HEK293 (cell line): ENCODE measurements around the gene ANKRD37.

Source experiments
- EGR2 ChIP-seq: fragments of 450-650 bp; formaldehyde crosslinking; IDR thresholded peaks from 2 replicates; pipeline ENCODE4 v1.5.1; 2016; ENCODE audit warnings: low read depth, missing biosample characterization, missing genetic modification characterization
- KLF8 ChIP-seq: fragments of 450-650 bp; formaldehyde crosslinking; IDR thresholded peaks from 2 replicates; pipeline ENCODE4 v1.5.1; 2016; ENCODE audit warnings: missing biosample characterization, missing genetic modification characterization
- MEIS1 ChIP-seq: sonication (generic); formaldehyde crosslinking; IDR thresholded peaks from 2 replicates; pipeline ENCODE4 v1.8.1; 2022; ENCODE audit warnings: missing genetic modification reagents, mild to moderate bottlenecking, borderline replicate concordance
- MYNN ChIP-seq: fragments of 450-650 bp; formaldehyde crosslinking; IDR thresholded peaks from 2 replicates; pipeline ENCODE4 v1.5.1; 2016; ENCODE audit warnings: missing biosample characterization, missing genetic modification characterization, borderline replicate concordance
- ZBTB21 ChIP-seq: fragments of 450-650 bp; formaldehyde crosslinking; IDR thresholded peaks from 2 replicates; pipeline ENCODE4 v1.5.1; 2017; ENCODE audit warnings: missing biosample characterization, missing genetic modification characterization
- ZNF132 ChIP-seq: fragments of 450-650 bp; formaldehyde crosslinking; IDR thresholded peaks from 2 replicates; pipeline ENCODE4 v1.5.1; 2017; ENCODE audit warnings: missing biosample characterization, missing genetic modification characterization, borderline replicate concordance
- ZNF174 ChIP-seq: fragments of 450-650 bp; formaldehyde crosslinking; IDR thresholded peaks from 2 replicates; pipeline ENCODE4 v1.5.0; 2017; ENCODE audit warnings: missing biosample characterization, mild to moderate bottlenecking, missing genetic modification characterization
- ZNF221 ChIP-seq: fragments of 450-650 bp; formaldehyde crosslinking; IDR thresholded peaks from 2 replicates; pipeline ENCODE4 v1.5.1; 2017; ENCODE audit warnings: missing biosample characterization, missing genetic modification characterization, borderline replicate concordance
- ZNF24 ChIP-seq: fragments of 450-650 bp; formaldehyde crosslinking; IDR thresholded peaks from 2 replicates; pipeline ENCODE4 v1.5.1; 2016; ENCODE audit warnings: missing biosample characterization, missing genetic modification characterization
- ZNF266 ChIP-seq: fragments of 450-650 bp; formaldehyde crosslinking; IDR thresholded peaks from 2 replicates; pipeline ENCODE4 v1.5.1; 2016; ENCODE audit warnings: missing biosample characterization, missing genetic modification characterization, low read depth
- ZNF302 ChIP-seq: fragments of 450-650 bp; formaldehyde crosslinking; IDR thresholded peaks from 2 replicates; pipeline ENCODE4 v1.5.1; 2016; ENCODE audit warnings: missing biosample characterization, missing genetic modification characterization, low read depth
- ZNF510 ChIP-seq: fragments of 450-650 bp; formaldehyde crosslinking; IDR thresholded peaks from 2 replicates; pipeline ENCODE4 v1.5.1; 2018; ENCODE audit warnings: mild to moderate bottlenecking, missing genetic modification characterization, missing biosample characterization; ENCODE audit not compliant: insufficient replicate concordance
- ZNF518A ChIP-seq: fragments of 450-650 bp; formaldehyde crosslinking; conservative IDR thresholded peaks from 2 replicates; pipeline ENCODE4 v1.5.1; 2016; ENCODE audit warnings: low read depth, missing biosample characterization, missing genetic modification characterization
- ZNF558 ChIP-seq: fragments of 450-650 bp; formaldehyde crosslinking; IDR thresholded peaks from 2 replicates; pipeline ENCODE4 v1.5.1; 2016; ENCODE audit warnings: missing biosample characterization, missing genetic modification characterization
- ZNF677 ChIP-seq: fragments of 450-650 bp; IDR thresholded peaks from 2 replicates; pipeline ENCODE4 v1.5.0; 2018; ENCODE audit warnings: missing biosample characterization, mild to moderate bottlenecking, missing genetic modification characterization, moderate library complexity
- ZNF704 ChIP-seq: fragments of 450-650 bp; formaldehyde crosslinking; IDR thresholded peaks from 2 replicates; pipeline ENCODE4 v1.5.1; 2016; ENCODE audit warnings: missing biosample characterization, missing genetic modification characterization
- ZNF843 ChIP-seq: fragments of 450-650 bp; formaldehyde crosslinking; IDR thresholded peaks from 2 replicates; pipeline ENCODE4 v1.5.1; 2016; ENCODE audit warnings: missing biosample characterization, missing genetic modification characterization
- TF ChIP-seq, protein P1 (sequence below): fragments of 450-650 bp; formaldehyde crosslinking; IDR thresholded peaks from 2 replicates; pipeline ENCODE4 v1.5.1; 2016; ENCODE audit warnings: missing biosample characterization, missing genetic modification characterization
- TF ChIP-seq, protein P2 (sequence below): fragments of 450-650 bp; formaldehyde crosslinking; IDR thresholded peaks from 2 replicates; pipeline ENCODE4 v1.5.1; 2016; ENCODE audit warnings: missing biosample characterization, missing genetic modification characterization, borderline replicate concordance
- TF ChIP-seq, protein P3 (sequence below): fragments of 450-650 bp; formaldehyde crosslinking; IDR thresholded peaks from 2 replicates; pipeline ENCODE4; 2016; ENCODE audit warnings: missing biosample characterization, missing genetic modification characterization
- TF ChIP-seq, protein P4 (sequence below): fragments of 450-650 bp; formaldehyde crosslinking; IDR thresholded peaks from 2 replicates; pipeline ENCODE4 v1.5.1; 2016; ENCODE audit warnings: missing biosample characterization, missing genetic modification characterization, borderline replicate concordance

ANKRD37 gene

GRCh38 chr4:185425647-185426352, 29.2 kb downstream of the ANKRD37 start, which contains the start of gene UFSP2 (continued):
- TF ChIP-seq, protein P1, sequence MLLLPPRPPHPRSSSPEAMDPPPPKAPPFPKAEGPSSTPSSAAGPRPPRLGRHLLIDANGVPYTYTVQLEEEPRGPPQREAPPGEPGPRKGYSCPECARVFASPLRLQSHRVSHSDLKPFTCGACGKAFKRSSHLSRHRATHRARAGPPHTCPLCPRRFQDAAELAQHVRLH (tag by site-specific recombination) = no peak
- TF ChIP-seq, protein P2, sequence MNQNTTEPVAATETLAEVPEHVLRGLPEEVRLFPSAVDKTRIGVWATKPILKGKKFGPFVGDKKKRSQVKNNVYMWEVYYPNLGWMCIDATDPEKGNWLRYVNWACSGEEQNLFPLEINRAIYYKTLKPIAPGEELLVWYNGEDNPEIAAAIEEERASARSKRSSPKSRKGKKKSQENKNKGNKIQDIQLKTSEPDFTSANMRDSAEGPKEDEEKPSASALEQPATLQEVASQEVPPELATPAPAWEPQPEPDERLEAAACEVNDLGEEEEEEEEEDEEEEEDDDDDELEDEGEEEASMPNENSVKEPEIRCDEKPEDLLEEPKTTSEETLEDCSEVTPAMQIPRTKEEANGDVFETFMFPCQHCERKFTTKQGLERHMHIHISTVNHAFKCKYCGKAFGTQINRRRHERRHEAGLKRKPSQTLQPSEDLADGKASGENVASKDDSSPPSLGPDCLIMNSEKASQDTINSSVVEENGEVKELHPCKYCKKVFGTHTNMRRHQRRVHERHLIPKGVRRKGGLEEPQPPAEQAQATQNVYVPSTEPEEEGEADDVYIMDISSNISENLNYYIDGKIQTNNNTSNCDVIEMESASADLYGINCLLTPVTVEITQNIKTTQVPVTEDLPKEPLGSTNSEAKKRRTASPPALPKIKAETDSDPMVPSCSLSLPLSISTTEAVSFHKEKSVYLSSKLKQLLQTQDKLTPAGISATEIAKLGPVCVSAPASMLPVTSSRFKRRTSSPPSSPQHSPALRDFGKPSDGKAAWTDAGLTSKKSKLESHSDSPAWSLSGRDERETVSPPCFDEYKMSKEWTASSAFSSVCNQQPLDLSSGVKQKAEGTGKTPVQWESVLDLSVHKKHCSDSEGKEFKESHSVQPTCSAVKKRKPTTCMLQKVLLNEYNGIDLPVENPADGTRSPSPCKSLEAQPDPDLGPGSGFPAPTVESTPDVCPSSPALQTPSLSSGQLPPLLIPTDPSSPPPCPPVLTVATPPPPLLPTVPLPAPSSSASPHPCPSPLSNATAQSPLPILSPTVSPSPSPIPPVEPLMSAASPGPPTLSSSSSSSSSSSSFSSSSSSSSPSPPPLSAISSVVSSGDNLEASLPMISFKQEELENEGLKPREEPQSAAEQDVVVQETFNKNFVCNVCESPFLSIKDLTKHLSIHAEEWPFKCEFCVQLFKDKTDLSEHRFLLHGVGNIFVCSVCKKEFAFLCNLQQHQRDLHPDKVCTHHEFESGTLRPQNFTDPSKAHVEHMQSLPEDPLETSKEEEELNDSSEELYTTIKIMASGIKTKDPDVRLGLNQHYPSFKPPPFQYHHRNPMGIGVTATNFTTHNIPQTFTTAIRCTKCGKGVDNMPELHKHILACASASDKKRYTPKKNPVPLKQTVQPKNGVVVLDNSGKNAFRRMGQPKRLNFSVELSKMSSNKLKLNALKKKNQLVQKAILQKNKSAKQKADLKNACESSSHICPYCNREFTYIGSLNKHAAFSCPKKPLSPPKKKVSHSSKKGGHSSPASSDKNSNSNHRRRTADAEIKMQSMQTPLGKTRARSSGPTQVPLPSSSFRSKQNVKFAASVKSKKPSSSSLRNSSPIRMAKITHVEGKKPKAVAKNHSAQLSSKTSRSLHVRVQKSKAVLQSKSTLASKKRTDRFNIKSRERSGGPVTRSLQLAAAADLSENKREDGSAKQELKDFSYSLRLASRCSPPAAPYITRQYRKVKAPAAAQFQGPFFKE (tag by site-specific recombination) = no peak
- TF ChIP-seq ZNF677 (tag by site-specific recombination) = no peak
- no peak for TF ChIP-seq ZNF24 (tag by site-specific recombination)
- no peak for TF ChIP-seq ZNF704 (tag by site-specific recombination)
- TF ChIP-seq ZBTB21 (tag by site-specific recombination) = peak; percentile 94
- no peak for TF ChIP-seq ZNF266 (tag by site-specific recombination)
- TF ChIP-seq, protein P3, sequence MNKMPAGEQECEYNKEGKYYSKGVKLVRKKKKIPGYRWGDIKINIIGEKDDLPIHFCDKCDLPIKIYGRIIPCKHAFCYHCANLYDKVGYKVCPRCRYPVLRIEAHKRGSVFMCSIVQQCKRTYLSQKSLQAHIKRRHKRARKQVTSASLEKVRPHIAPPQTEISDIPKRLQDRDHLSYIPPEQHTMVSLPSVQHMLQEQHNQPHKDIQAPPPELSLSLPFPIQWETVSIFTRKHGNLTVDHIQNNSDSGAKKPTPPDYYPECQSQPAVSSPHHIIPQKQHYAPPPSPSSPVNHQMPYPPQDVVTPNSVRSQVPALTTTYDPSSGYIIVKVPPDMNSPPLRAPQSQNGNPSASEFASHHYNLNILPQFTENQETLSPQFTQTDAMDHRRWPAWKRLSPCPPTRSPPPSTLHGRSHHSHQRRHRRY (tag by site-specific recombination) = no peak
- TF ChIP-seq KLF8 = peak; percentile 88
- TF ChIP-seq EGR2 = peak; percentile 49; the same call in 1 of the 2 replicates
- no peak for TF ChIP-seq ZNF518A
- no peak for TF ChIP-seq ZNF132 (tag by site-specific recombination)
- TF ChIP-seq ZNF558 (tag by site-specific recombination) = no peak
- no peak for TF ChIP-seq ZNF174 (tag by site-specific recombination)
- TF ChIP-seq ZNF302 = no peak
- 0 out of 2 replicates have a peak, but pooled peaks have one; percentile 17 for TF ChIP-seq MYNN (tag by site-specific recombination)
- TF ChIP-seq ZNF221 (tag by site-specific recombination) = no peak
- no peak for TF ChIP-seq ZNF510
- no peak for TF ChIP-seq MEIS1 (CRISPR knock-in tag)
- no peak for TF ChIP-seq ZNF843
- TF ChIP-seq, protein P4, sequence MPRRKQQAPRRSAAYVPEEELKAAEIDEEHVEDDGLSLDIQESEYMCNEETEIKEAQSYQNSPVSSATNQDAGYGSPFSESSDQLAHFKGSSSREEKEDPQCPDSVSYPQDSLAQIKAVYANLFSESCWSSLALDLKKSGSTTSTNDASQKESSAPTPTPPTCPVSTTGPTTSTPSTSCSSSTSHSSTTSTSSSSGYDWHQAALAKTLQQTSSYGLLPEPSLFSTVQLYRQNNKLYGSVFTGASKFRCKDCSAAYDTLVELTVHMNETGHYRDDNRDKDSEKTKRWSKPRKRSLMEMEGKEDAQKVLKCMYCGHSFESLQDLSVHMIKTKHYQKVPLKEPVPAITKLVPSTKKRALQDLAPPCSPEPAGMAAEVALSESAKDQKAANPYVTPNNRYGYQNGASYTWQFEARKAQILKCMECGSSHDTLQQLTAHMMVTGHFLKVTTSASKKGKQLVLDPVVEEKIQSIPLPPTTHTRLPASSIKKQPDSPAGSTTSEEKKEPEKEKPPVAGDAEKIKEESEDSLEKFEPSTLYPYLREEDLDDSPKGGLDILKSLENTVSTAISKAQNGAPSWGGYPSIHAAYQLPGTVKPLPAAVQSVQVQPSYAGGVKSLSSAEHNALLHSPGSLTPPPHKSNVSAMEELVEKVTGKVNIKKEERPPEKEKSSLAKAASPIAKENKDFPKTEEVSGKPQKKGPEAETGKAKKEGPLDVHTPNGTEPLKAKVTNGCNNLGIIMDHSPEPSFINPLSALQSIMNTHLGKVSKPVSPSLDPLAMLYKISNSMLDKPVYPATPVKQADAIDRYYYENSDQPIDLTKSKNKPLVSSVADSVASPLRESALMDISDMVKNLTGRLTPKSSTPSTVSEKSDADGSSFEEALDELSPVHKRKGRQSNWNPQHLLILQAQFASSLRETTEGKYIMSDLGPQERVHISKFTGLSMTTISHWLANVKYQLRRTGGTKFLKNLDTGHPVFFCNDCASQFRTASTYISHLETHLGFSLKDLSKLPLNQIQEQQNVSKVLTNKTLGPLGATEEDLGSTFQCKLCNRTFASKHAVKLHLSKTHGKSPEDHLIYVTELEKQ (tag by site-specific recombination) = no peak
